GM12878 (cell line): ENCODE results near the gene CRTC1. TPM values are rescaled to one million over a fixed set of nuclear protein-coding genes. Genes with fewer than 3 reads are reported as not detected.

Experiments
- ATAC-seq: fragments of 200-7000 bp; cut with Tn5 transposase; 3 replicates; pipeline ENCODE4 v1.9.1; 2020; ENCODE audit warnings: mild to moderate bottlenecking, moderate library complexity
- BruUV-seq: library from RNA; stranded (reverse); fragments of 400-500 nt; replicated peaks from 2 replicates; lab custom pipeline; 2021; lab: Mats Ljungman, UMichigan
- CTCF ChIA-PET: fragments of 300-600 bp; sonication (Branson Sonifier 250); formaldehyde crosslinking; extraction: SDS; loops from one replicate; lab custom pipeline; 2021; ENCODE audit warnings: inconsistent platforms; lab: Yijun Ruan, JAX
- POLR2A ChIA-PET: fragments of 350-600 bp; formaldehyde crosslinking; extraction: SDS; loops from one replicate; lab custom pipeline; 2021; ENCODE audit warnings: inconsistent platforms; lab: Charles Lee
- RAD21 ChIA-PET: fragments of 300-600 bp; sonication (Branson Sonifier 250); formaldehyde crosslinking; loops from one replicate; lab custom pipeline; 2023; ENCODE audit warnings: antibody characterized with exemption; ENCODE audit not compliant: unreplicated experiment; lab: Charles Lee
- SMC1A ChIA-PET: fragments of 300-600 bp; sonication (Branson Sonifier 250); formaldehyde crosslinking; loops from one replicate; lab custom pipeline; 2023; ENCODE audit not compliant: unreplicated experiment, uncharacterized antibody; lab: Charles Lee
- DNase-seq: peaks from one replicate; pipeline ENCODE4 v3.0.0-alpha.2; 2011; ENCODE audit warnings: low read depth, low spot score
- FAIRE-seq: peaks from 3 replicates; lab custom pipeline; 2011; peaks lifted over from hg19 to GRCh38; lab: Jason Lieb, UNC
- H2AFZ ChIP-seq: 2 replicates; pipeline ENCODE4 v1.6.0; 2011; ENCODE audit warnings: low read depth, low read length, control low read depth; ENCODE audit not compliant: control insufficient read depth
- H3K27ac ChIP-seq: 2 replicates; pipeline ENCODE4 v1.5.1; 2011; ENCODE audit warnings: control low read depth; ENCODE audit not compliant: control insufficient read depth, insufficient read depth
- H3K27me3 ChIP-seq, 2 experiments: replicated peaks in 1 of 2; 2 replicates each; pipeline versions ENCODE4 v1.6.0 to v1.6.1; 2011; ENCODE audit warnings: low read length in 1 of 2; ENCODE audit not compliant: control insufficient read depth in 2 of 2, insufficient read depth in 2 of 2
- H3K36me3 ChIP-seq, 2 experiments: 2 replicates each; pipeline ENCODE4 v1.5.1; 2011; ENCODE audit warnings: low read length in 1 of 2; ENCODE audit not compliant: control insufficient read depth in 2 of 2, insufficient read depth in 2 of 2
- H3K4me1 ChIP-seq: 2 replicates; pipeline ENCODE4 v1.6.1; 2011; ENCODE audit warnings: mild to moderate bottlenecking, low read length, moderate library complexity, mixed read lengths; ENCODE audit not compliant: control insufficient read depth, insufficient read depth
- H3K4me2 ChIP-seq: 2 replicates; pipeline ENCODE4 v1.6.0; 2011; ENCODE audit warnings: control low read depth; ENCODE audit not compliant: control insufficient read depth, insufficient read depth
- H3K4me3 ChIP-seq: fragments of 200-600 bp; sonication (generic); 2 replicates; pipeline ENCODE4 v1.5.1; 2016
- H3K79me2 ChIP-seq: 2 replicates; pipeline ENCODE4 v1.6.0; 2011; ENCODE audit warnings: low read length; ENCODE audit not compliant: control insufficient read depth, insufficient read depth
- H3K9ac ChIP-seq: 2 replicates; pipeline ENCODE4 v1.8.0; 2011; ENCODE audit warnings: low read length, control low read depth, mixed read lengths; ENCODE audit not compliant: control insufficient read depth, insufficient read depth
- H3K9me3 ChIP-seq: replicated peaks from 3 replicates; pipeline ENCODE4 v1.5.1; 2011; ENCODE audit warnings: mild to moderate bottlenecking, low read length; ENCODE audit not compliant: control insufficient read depth, insufficient read depth
- H4K20me1 ChIP-seq: 2 replicates; pipeline ENCODE4 v1.6.0; 2011; ENCODE audit not compliant: control insufficient read depth, insufficient read depth
- CTCF ChIP-seq, 3 experiments: IDR thresholded peaks in 2 of 3; conservative IDR thresholded peaks in 1 of 3; 2 replicates each; pipeline ENCODE4 v1.5.1; 2011; ENCODE audit warnings: low read depth in 3 of 3, low read length in 3 of 3, mild to moderate bottlenecking in 3 of 3, control low read depth in 2 of 3, moderate library complexity in 2 of 3, inconsistent platforms in 1 of 3, mixed read lengths in 1 of 3; ENCODE audit not compliant: control insufficient read depth in 2 of 3, insufficient read depth in 1 of 3; ENCODE audit errors: extremely low read depth in 1 of 3
- ELK1 ChIP-seq: IDR thresholded peaks from 2 replicates; pipeline ENCODE4 v1.6.1; 2012; ENCODE audit warnings: low read depth, low read length, improper control_type of control experiment
- EP300 ChIP-seq, 2 experiments: fragments of 150-350 bp in 1 of 2; IDR thresholded peaks; 2 replicates each; pipeline ENCODE4 v1.6.1; 2011 to 2012; ENCODE audit warnings: low read depth in 2 of 2, low read length in 2 of 2, borderline replicate concordance in 1 of 2, improper control_type of control experiment in 1 of 2, inconsistent platforms in 1 of 2; ENCODE audit not compliant: control insufficient read depth in 1 of 2
- IKZF1 ChIP-seq: fragments of 450-650 bp; conservative IDR thresholded peaks from 2 replicates; pipeline ENCODE4 v1.6.1; 2017; ENCODE audit warnings: antibody characterized with exemption, mild to moderate bottlenecking
- IKZF2 ChIP-seq, 2 experiments: fragments of 450-650 bp; IDR thresholded peaks; 2 replicates each; pipeline ENCODE4 v1.6.1; 2017; ENCODE audit warnings: mild to moderate bottlenecking in 2 of 2, moderate library complexity in 2 of 2
- JUNB ChIP-seq: IDR thresholded peaks from 2 replicates; pipeline ENCODE4 v1.6.1; 2016; ENCODE audit warnings: antibody characterized with exemption, mild to moderate bottlenecking
- MEF2B ChIP-seq: fragments of 450-650 bp; IDR thresholded peaks from 2 replicates; pipeline ENCODE4 v1.6.1; 2018; ENCODE audit warnings: mild to moderate bottlenecking, moderate library complexity; ENCODE audit not compliant: partially characterized antibody, poor library complexity, severe bottlenecking
- MTA3 ChIP-seq: IDR thresholded peaks from 2 replicates; pipeline ENCODE4 v1.6.1; 2012; ENCODE audit warnings: low read length, inconsistent platforms, borderline replicate concordance
- NBN ChIP-seq: fragments of 450-650 bp; IDR thresholded peaks from 2 replicates; pipeline ENCODE4 v1.6.1; 2016
- NFXL1 ChIP-seq: fragments of 450-650 bp; IDR thresholded peaks from 2 replicates; pipeline ENCODE4 v1.6.1; 2017; ENCODE audit warnings: antibody characterized with exemption, mild to moderate bottlenecking, borderline replicate concordance
- NR2F1 ChIP-seq: fragments of 450-650 bp; conservative IDR thresholded peaks from 2 replicates; pipeline ENCODE4 v1.6.1; 2017; ENCODE audit warnings: mild to moderate bottlenecking
- POLR2A ChIP-seq: IDR thresholded peaks from 2 replicates; pipeline ENCODE4 v1.6.1; 2011; ENCODE audit warnings: low read depth, mild to moderate bottlenecking, low read length
- POU2F2 ChIP-seq: IDR thresholded peaks from 3 replicates; pipeline ENCODE4 v1.6.1; 2011; ENCODE audit warnings: low read depth, mild to moderate bottlenecking, low read length, borderline replicate concordance
- RFX5 ChIP-seq: IDR thresholded peaks from 2 replicates; pipeline ENCODE4 v1.6.1; 2011; ENCODE audit warnings: low read depth, low read length, improper control_type of control experiment
- SIN3A ChIP-seq: IDR thresholded peaks from 2 replicates; pipeline ENCODE4 v1.6.1; 2012; ENCODE audit warnings: low read depth, low read length, improper control_type of control experiment
- SMARCA5 ChIP-seq: fragments of 450-650 bp; IDR thresholded peaks from 2 replicates; pipeline ENCODE4 v1.6.1; 2017; ENCODE audit warnings: mild to moderate bottlenecking
- TCF3 ChIP-seq: IDR thresholded peaks from 2 replicates; pipeline ENCODE4 v1.6.1; 2012; ENCODE audit warnings: low read depth, mild to moderate bottlenecking, low read length, borderline replicate concordance; ENCODE audit not compliant: insufficient read depth
- WGBS: methylation state at CpG from one replicate; pipeline ENCODE4 v1.1.6; 2016; ENCODE audit warnings: low lambda C conversion rate; ENCODE audit not compliant: insufficient replicate concordance, insufficient coverage; ENCODE audit errors: missing lambda C conversion rate; 5-methylcytosine and 5-hydroxymethylcytosine counted together
- in situ Hi-C: fragments of 300-500 bp; cut with MboI; formaldehyde crosslinking; loops from 9 replicates; pipeline ENCODE4 v1.14.3; 2018; ENCODE audit warnings: mixed read lengths
- intact Hi-C: fragments of 100-400 bp; cut with micrococcal nuclease; formaldehyde crosslinking; loops from one replicate; pipeline ENCODE4 v1.14.2; 2022; ENCODE audit not compliant: unreplicated experiment
- polyA plus RNA-seq, 11 experiments: library from polyadenylated mRNA; depleted of rRNA in 4 of 11; unstranded in 6 of 11; stranded (reverse) in 5 of 11; fragments of >200 nt; fragmentation: Nextera tagmentation in 4 of 11; fragmentation: Illumina TruSeq in 1 of 11; extraction: Ambion mirVana in 4 of 11; extraction: Trizol in 1 of 11; gene quantifications; 1 replicate in 1 of 11; 2 replicates in 10 of 11; pipeline versions ENCODE4 v1.2.1 to v1.2.3, GENCODE V29; 2011 to 2016; ENCODE audit warnings: inconsistent platforms in 2 of 11, missing spikeins in 2 of 11, low read depth in 1 of 11
- total RNA-seq, 4 experiments: library from RNA; depleted of rRNA in 3 of 4; stranded (reverse); fragments of >200 nt in 3 of 4; fragmentation: Illumina TruSeq in 1 of 4; extraction: Trizol in 1 of 4; gene quantifications; 2 replicates each; pipeline versions ENCODE4 v1.2.1 to v1.2.3, GENCODE V29; 2013 to 2021

The CRTC1 gene
- total and polyA plus RNA-seq, 10 of the 15 experiments (the other 5 are each of a cell fraction or from before 2014, with no cell fraction given) = 0.02 to 4.6 (median 1.1) TPM; not detected in 1

GRCh38 chr19:18709546-18709945 lies 26.1 kb downstream of the CRTC1 start:
- intact Hi-C loops (no loop called here), in situ Hi-C loops (no loop called here)
- Histone ChIP-seq H3K9ac (no peak overlapping the region), H3K4me1 (no peaks in the 10 kb centered on the region), H2AFZ (no peak overlapping the region), H3K36me3 (no peaks in the 10 kb centered on the region; a peak in 1 of 4 replicates), H3K27ac (no peak overlapping the region), H4K20me1 (no peaks in the 10 kb centered on the region), H3K79me2 (no peaks in the 10 kb centered on the region), H3K4me3 (no peak overlapping the region), H3K9me3 (no peaks in the 10 kb centered on the region), H3K27me3 (no peaks in the 10 kb centered on the region), H3K4me2 (no peak overlapping the region)
- SMC1A ChIA-PET = no interaction called here
- BruUV-seq = no TSS peak
- RAD21 ChIA-PET = no interaction called here
- FAIRE-seq (no peak), DNase-seq (no peak), ATAC-seq (no peak)
- TF ChIP-seq POU2F2 (no peak), IKZF2 (IDR thresholded peaks at IDR 0.05) (no peak), RFX5 (no peak), EP300 (IDR thresholded peaks at IDR 0.05; ENCODE audit: borderline replicate concordance in 1 of 2, control insufficient read depth in 1 of 2, low read depth in 2 of 2, low read length in 2 of 2) (no peak), CTCF (IDR thresholded peaks at IDR 0.05 in 2 of 3, conservative IDR thresholded peaks at IDR 0.05 in 1 of 3; ENCODE audit: control insufficient read depth in 2 of 3, extremely low read depth in 1 of 3, insufficient read depth in 1 of 3, low read depth in 3 of 3, low read length in 3 of 3) (no peak)
- 72% methylated on average over 10 of the region's 10 CpGs for whole genome bisulfite sequencing
- CTCF ChIA-PET = no interaction called here
- POLR2A ChIA-PET = no interaction called here

- in situ Hi-C loops = no loop called here
- ATAC-seq (no peak), DNase-seq (no peak), FAIRE-seq (no peak)
- no peak overlapping the region for H3K4me2 ChIP-seq
- no peaks in the 10 kb centered on the region for H3K27me3 ChIP-seq
- ChIA-PET RAD21 (no interaction called here), SMC1A (no interaction called here), POLR2A (no interaction called here), CTCF (no interaction called here)
- H3K9me3 ChIP-seq = no peaks in the 10 kb centered on the region
- WGBS = 33% methylated on average over 11 of the region's 11 CpGs
- no peak overlapping the region for H3K9ac ChIP-seq
- no TSS peak for BruUV-seq
- no peaks in the 10 kb centered on the region for H3K79me2 ChIP-seq
- no peak overlapping the region for H3K27ac ChIP-seq
- H4K20me1 ChIP-seq = no peaks in the 10 kb centered on the region
- no peaks in the 10 kb centered on the region for H3K4me1 ChIP-seq
- intact Hi-C loops = no loop called here
- no peak overlapping the region for H3K4me3 ChIP-seq
- H3K36me3 ChIP-seq = no peaks in the 10 kb centered on the region; a peak in 1 of 4 replicates
- H2AFZ ChIP-seq = no peak overlapping the region
- TF ChIP-seq JUNB = no peak
- TF ChIP-seq MEF2B = no peak
- no peak for TF ChIP-seq MTA3
- TF ChIP-seq IKZF2 (IDR thresholded peaks at IDR 0.05) = no peak
- TF ChIP-seq NFXL1 = no peak
- TF ChIP-seq TCF3 = no peak
- TF ChIP-seq RFX5 = no peak
- TF ChIP-seq ELK1 = no peak
- TF ChIP-seq NBN = no peak
- no peak for TF ChIP-seq IKZF1
- no peak for TF ChIP-seq SMARCA5
- TF ChIP-seq SIN3A = no peak
- TF ChIP-seq POLR2A = no peak
- no peak for TF ChIP-seq NR2F1
These were observed 26.7 kb downstream of the CRTC1 start for GRCh38 chr19:18710186-18710585.
